ENCODE measurements around the gene FAM177B. TPM values are rescaled to one million over a fixed set of nuclear protein-coding genes. Genes with fewer than 3 reads are reported as not detected.
A peak's percentile ranks its signal among the peaks of the same experiment; 100 is the strongest.
"Not testable (repeated sequence)": the region's sequence is repeated elsewhere in the genome, so short reads cannot be mapped to it uniquely, and the experiment has no call there.

The FAM177B gene
- total RNA-seq, 1 donor from 2014 or later = not detected

GRCh38 chr1:222739465-222739864 is 2.5 kb downstream of the FAM177B start:
- no peak for ATAC-seq
- DNase-seq (ENCODE audit: low spot score) = no peak

GRCh38 chr1:222739929-222740328 is 2.9 kb downstream of the FAM177B start:
- ATAC-seq (peak; percentile 86), DNase-seq (ENCODE audit: low spot score) (no peak)

- DNase-seq (ENCODE audit: low spot score); ATAC-seq: not testable (repeated sequence)
Observed at GRCh38 chr1:222741630-222742457, 4.8 kb downstream of the FAM177B start.

- ATAC-seq = no peak
Observed at GRCh38 chr1:222749927-222750326, 12.9 kb downstream of the FAM177B start.

GRCh38 chr1:222750651-222751050 is 13.6 kb downstream of the FAM177B start:
- ATAC-seq (no peak), DNase-seq (ENCODE audit: low spot score) (no peak)

More at GRCh38 chr1:222749927-222750326, 12.9 kb downstream of the FAM177B start:
- no peak for DNase-seq (ENCODE audit: low spot score)

- ATAC-seq (no peak), DNase-seq (ENCODE audit: low spot score) (no peak)
Observed at GRCh38 chr1:222751255-222751654, 14.3 kb downstream of the FAM177B start.

GRCh38 chr1:222754366-222755139 is 17.6 kb downstream of the FAM177B start:
- ATAC-seq = no peak

GRCh38 chr1:222757646-222758268 is 20.8 kb downstream of the FAM177B start:
- no peak for DNase-seq (ENCODE audit: low spot score)
- no peak for ATAC-seq

More at GRCh38 chr1:222754366-222755139, 17.6 kb downstream of the FAM177B start:
- no peak for DNase-seq (ENCODE audit: low spot score)

GRCh38 chr1:222759451-222760035 is 22.5 kb downstream of the FAM177B start:
- no peak for ATAC-seq

GRCh38 chr1:222761083-222761482 is 24.1 kb downstream of the FAM177B start:
- ATAC-seq (no peak), DNase-seq (ENCODE audit: low spot score) (no peak)

More at GRCh38 chr1:222759451-222760035, 22.5 kb downstream of the FAM177B start:
- no peak for DNase-seq (ENCODE audit: low spot score)

GRCh38 chr1:222762178-222762577 is 25.2 kb downstream of the FAM177B start:
- not testable (repeated sequence) for ATAC-seq

GRCh38 chr1:222767152-222767571 is 30.2 kb downstream of the FAM177B start:
- DNase-seq (ENCODE audit: low spot score) = no peak
- ATAC-seq = no peak

More at GRCh38 chr1:222762178-222762577, 25.2 kb downstream of the FAM177B start:
- DNase-seq (ENCODE audit: low spot score) = not testable (repeated sequence)

GRCh38 chr1:222768592-222768991 is 31.6 kb downstream of the FAM177B start:
- no peak for DNase-seq (ENCODE audit: low spot score)
- ATAC-seq = no peak

- ATAC-seq (no peak), DNase-seq (ENCODE audit: low spot score) (no peak)
Observed at GRCh38 chr1:222769181-222769580, 32.2 kb downstream of the FAM177B start.

GRCh38 chr1:222769971-222770620 is 33.1 kb downstream of the FAM177B start:
- DNase-seq (ENCODE audit: low spot score) (no peak), ATAC-seq (no peak)

GRCh38 chr1:222772996-222773379 is 36.0 kb downstream of the FAM177B start:
- ATAC-seq (no peak), DNase-seq (ENCODE audit: low spot score) (no peak)

- ATAC-seq (no peak), DNase-seq (ENCODE audit: low spot score) (no peak)
Observed at GRCh38 chr1:222777463-222777862, 40.5 kb downstream of the FAM177B start.

- ATAC-seq = no peak
- DNase-seq (ENCODE audit: low spot score) = no peak
Observed at GRCh38 chr1:222777977-222778376, 41.0 kb downstream of the FAM177B start.

- no peak for ATAC-seq
- DNase-seq (ENCODE audit: low spot score) = no peak
Observed at GRCh38 chr1:222781251-222781650, 44.2 kb downstream of the FAM177B start.

- ATAC-seq (no peak), DNase-seq (ENCODE audit: low spot score) (no peak)
Observed at GRCh38 chr1:222783051-222783450, 46.0 kb downstream of the FAM177B start.
